HEK293T (cell line): ENCODE results near the gene KCNJ4.

Experiments
- CTCF ChIA-PET: fragments of 350-600 bp; formaldehyde crosslinking; extraction: SDS; loops from one replicate; lab custom pipeline; 2021; ENCODE audit warnings: antibody characterized with exemption, inconsistent platforms; lab: Yijun Ruan, JAX
- POLR2A ChIA-PET: fragments of 350-600 bp; formaldehyde crosslinking; extraction: SDS; loops from one replicate; lab custom pipeline; 2020; ENCODE audit warnings: antibody characterized with exemption, inconsistent platforms; lab: Yijun Ruan, JAX
- DNase-seq: peaks from one replicate; pipeline ENCODE4 v3.0.0; 2012; ENCODE audit warnings: mixed read lengths; ENCODE audit errors: extremely low spot score
- ARNT ChIP-seq: fragments of 450-650 bp; IDR thresholded peaks from 2 replicates; pipeline ENCODE4 v1.6.1; 2017; ENCODE audit warnings: mild to moderate bottlenecking
- BHLHE40 ChIP-seq: fragments of 450-650 bp; IDR thresholded peaks from 2 replicates; pipeline ENCODE4 v1.6.1; 2016; ENCODE audit warnings: mild to moderate bottlenecking, moderate library complexity, borderline replicate concordance
- CTBP1 ChIP-seq: fragments of 450-650 bp; IDR thresholded peaks from 2 replicates; pipeline ENCODE4 v1.6.1; 2016; ENCODE audit warnings: borderline replicate concordance
- ELF4 ChIP-seq: fragments of 450-650 bp; IDR thresholded peaks from 2 replicates; pipeline ENCODE4 v1.6.1; 2017; ENCODE audit warnings: antibody characterized with exemption
- FOXA1 ChIP-seq: fragments of 450-650 bp; IDR thresholded peaks from 2 replicates; pipeline ENCODE4 v1.6.1; 2016; ENCODE audit warnings: mild to moderate bottlenecking
- FOXK2 ChIP-seq: fragments of 450-650 bp; IDR thresholded peaks from 2 replicates; pipeline ENCODE4 v1.6.1; 2016; ENCODE audit warnings: mild to moderate bottlenecking
- FOXM1 ChIP-seq: fragments of 450-650 bp; IDR thresholded peaks from 2 replicates; pipeline ENCODE4 v1.6.1; 2017; ENCODE audit warnings: mild to moderate bottlenecking, borderline replicate concordance
- HDGF ChIP-seq: fragments of 450-650 bp; IDR thresholded peaks from 2 replicates; pipeline ENCODE4 v1.6.1; 2017; ENCODE audit warnings: antibody characterized with exemption, borderline replicate concordance
- L3MBTL2 ChIP-seq: fragments of 450-650 bp; conservative IDR thresholded peaks from 2 replicates; pipeline ENCODE4 v1.6.1; 2016; ENCODE audit warnings: mild to moderate bottlenecking
- LEF1 ChIP-seq: fragments of 450-650 bp; IDR thresholded peaks from 2 replicates; pipeline ENCODE4 v1.6.1; 2017; ENCODE audit warnings: mild to moderate bottlenecking, borderline replicate concordance
- NFRKB ChIP-seq: fragments of 450-650 bp; IDR thresholded peaks from 2 replicates; pipeline ENCODE4 v1.6.1; 2016; ENCODE audit warnings: mild to moderate bottlenecking, moderate library complexity
- SP1 ChIP-seq: fragments of 450-650 bp; IDR thresholded peaks from 2 replicates; pipeline ENCODE4 v1.6.1; 2017
- SUZ12 ChIP-seq: fragments of 450-650 bp; IDR thresholded peaks from 2 replicates; pipeline ENCODE4 v1.6.1; 2016; ENCODE audit warnings: mild to moderate bottlenecking
- TARDBP ChIP-seq: fragments of 450-650 bp; IDR thresholded peaks from 2 replicates; pipeline ENCODE4 v1.6.1; 2016
- ZNF384 ChIP-seq: fragments of 450-650 bp; IDR thresholded peaks from 2 replicates; pipeline ENCODE4 v1.6.1; 2016
- TF ChIP-seq, protein P1 (sequence below): fragments of 450-650 bp; IDR thresholded peaks from 2 replicates; pipeline ENCODE4 v1.6.1; 2016

The KCNJ4 gene

DNA sequence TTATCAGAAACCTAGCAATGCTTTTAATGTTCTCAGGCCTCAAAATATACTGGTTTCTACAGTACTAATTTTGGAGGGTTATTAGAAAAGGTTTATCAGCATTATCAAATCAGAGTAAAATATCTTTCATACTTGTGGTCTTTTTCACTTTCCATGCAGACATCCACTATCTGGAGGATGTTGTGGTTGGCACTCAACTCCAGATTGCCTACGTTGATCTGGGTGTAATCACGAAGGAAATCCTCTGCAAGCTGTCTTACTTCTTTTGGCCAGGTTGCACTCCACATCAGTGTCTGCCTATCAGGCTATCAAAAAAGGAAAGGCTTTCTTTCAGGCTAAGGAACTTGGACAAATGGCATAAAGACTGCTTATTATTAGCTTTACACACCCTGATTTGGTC lies 39.5 kb upstream of the KCNJ4 start:
- POLR2A ChIA-PET, result interaction anchor here (0.6 to 1.5 kb wide), 4 partner anchors 9 to 21 kb away, joined by 3 to 9 read pairs (median 4); no protein-coding TSS in a partner anchor
- CTCF ChIA-PET, result no interaction called here
- DNase-seq, result no peak
- TF ChIP-seq HDGF, result no peak
- TF ChIP-seq FOXK2, result no peak
- TF ChIP-seq ZNF384, result no peak
- TF ChIP-seq TARDBP, result no peak
- TF ChIP-seq LEF1, result no peak
- no peak for TF ChIP-seq BHLHE40
- TF ChIP-seq NFRKB, result no peak
- TF ChIP-seq FOXM1, result no peak
- no peak for TF ChIP-seq SP1
- TF ChIP-seq, protein P1, sequence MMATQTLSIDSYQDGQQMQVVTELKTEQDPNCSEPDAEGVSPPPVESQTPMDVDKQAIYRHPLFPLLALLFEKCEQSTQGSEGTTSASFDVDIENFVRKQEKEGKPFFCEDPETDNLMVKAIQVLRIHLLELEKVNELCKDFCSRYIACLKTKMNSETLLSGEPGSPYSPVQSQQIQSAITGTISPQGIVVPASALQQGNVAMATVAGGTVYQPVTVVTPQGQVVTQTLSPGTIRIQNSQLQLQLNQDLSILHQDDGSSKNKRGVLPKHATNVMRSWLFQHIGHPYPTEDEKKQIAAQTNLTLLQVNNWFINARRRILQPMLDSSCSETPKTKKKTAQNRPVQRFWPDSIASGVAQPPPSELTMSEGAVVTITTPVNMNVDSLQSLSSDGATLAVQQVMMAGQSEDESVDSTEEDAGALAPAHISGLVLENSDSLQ, result no peak

DNA sequence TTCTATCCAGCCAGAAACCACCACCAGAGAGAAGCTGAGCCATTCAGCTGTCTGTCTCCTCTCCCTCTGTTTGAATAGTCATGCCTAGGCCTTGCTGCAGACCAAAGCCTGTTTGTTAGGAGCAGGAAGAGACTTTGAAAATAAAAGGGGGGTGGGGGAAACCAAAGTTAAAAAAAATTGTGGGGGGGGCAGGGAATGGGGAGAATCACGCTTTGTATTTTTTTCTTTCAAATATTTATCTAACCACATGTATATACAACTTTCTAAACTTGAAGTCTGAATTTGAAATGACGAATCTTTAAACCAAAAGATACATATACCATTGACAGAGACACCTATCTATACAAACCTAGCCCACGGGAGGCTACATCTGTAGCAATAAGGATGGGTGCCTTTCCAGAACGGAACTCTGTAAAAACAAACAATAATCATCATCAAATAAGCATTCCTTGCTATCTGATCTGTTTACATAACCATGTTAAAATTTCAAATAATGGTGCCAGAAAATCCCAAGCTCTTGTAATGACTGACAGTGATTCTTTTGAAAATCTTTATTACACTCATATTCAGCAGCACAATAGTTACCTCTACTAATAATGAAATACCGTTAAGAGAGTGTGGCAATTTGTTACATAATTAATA lies 36.8 kb upstream of the KCNJ4 start:
- POLR2A ChIA-PET, result interaction anchor here (1.3 kb wide), 1 partner anchor 11 kb away, joined by 6 read pairs; no protein-coding TSS in a partner anchor
- DNase-seq, result no peak
- TF ChIP-seq LEF1 (no peak), FOXK2 (no peak), ZNF384 (no peak), L3MBTL2 (no peak)
- CTCF ChIA-PET, result interaction anchor here (1.6 kb wide), 1 partner anchor 10 kb away, joined by 4 read pairs; no protein-coding TSS in a partner anchor

- no peak for DNase-seq
- ChIA-PET POLR2A (interaction anchor here (2.1 kb wide), 1 partner anchor 16 kb away, joined by 5 read pairs; no protein-coding TSS in a partner anchor), CTCF (interaction anchor here (1.6 kb wide), 1 partner anchor 11 kb away, joined by 4 read pairs; no protein-coding TSS in a partner anchor)
- TF ChIP-seq FOXA1 (no peak), FOXK2 (no peak), NFRKB (no peak), ELF4 (no peak), CTBP1 (no peak), L3MBTL2 (no peak), ARNT (no peak), FOXM1 (no peak), SUZ12 (no peak), SP1 (no peak), HDGF (no peak), ZNF384 (no peak), LEF1 (no peak), TARDBP (no peak), BHLHE40 (no peak)
- TF ChIP-seq, protein P1, result no peak
Observed at GRCh38 chr22:38490915-38491314, 35.9 kb upstream of the KCNJ4 start.

- TF ChIP-seq HDGF (no peak), L3MBTL2 (no peak), FOXA1 (no peak), BHLHE40 (no peak), CTBP1 (no peak), FOXM1 (no peak), ELF4 (no peak), NFRKB (no peak), SUZ12 (no peak), ZNF384 (no peak), FOXK2 (no peak), LEF1 (no peak), SP1 (no peak), ARNT (no peak), TARDBP (no peak)
- TF ChIP-seq, protein P1, result no peak
- ChIA-PET CTCF (interaction anchor here (1.6 kb wide), 1 partner anchor 12 kb away, joined by 4 read pairs; no protein-coding TSS in a partner anchor), POLR2A (interaction anchor here (1.0 to 2.1 kb wide), 2 partner anchors 11 to 16 kb away, joined by 3 to 5 read pairs; no protein-coding TSS in a partner anchor)
- no peak for DNase-seq
Observed at GRCh38 chr22:38490475-38490874, 35.5 kb upstream of the KCNJ4 start.

GRCh38 chr22:38489561-38490145 lies 34.7 kb upstream of the KCNJ4 start:
- ChIA-PET CTCF (no interaction called here), POLR2A (interaction anchor here (0.8 to 2.1 kb wide), 3 partner anchors 9 to 17 kb away, joined by 3 to 5 read pairs (median 3); no protein-coding TSS in a partner anchor)
- DNase-seq, result no peak

More at GRCh38 chr22:38489561-38490145, 34.7 kb upstream of the KCNJ4 start:
- TF ChIP-seq TARDBP (no peak), SUZ12 (no peak), ELF4 (no peak), LEF1 (no peak), ZNF384 (no peak), ARNT (no peak), CTBP1 (no peak), FOXM1 (no peak), FOXA1 (no peak), L3MBTL2 (no peak), FOXK2 (no peak), BHLHE40 (no peak), SP1 (no peak), HDGF (no peak), NFRKB (no peak)
- TF ChIP-seq, protein P1, result no peak
